Activated CD8-positive, alpha-beta memory T cell treated with anti-CD3 and anti-CD28 coated beads for 36 hours (primary cell): ENCODE results near the gene GNG11. TPM values are rescaled to one million over a fixed set of nuclear protein-coding genes. Genes with fewer than 3 reads are reported as not detected.
"Not testable (repeated sequence)": the region's sequence is repeated elsewhere in the genome, so short reads cannot be mapped to it uniquely, and the experiment has no call there.

Source experiments
- CTCF ChIA-PET: fragments of 350-600 bp; sonication (Branson Sonifier 250); formaldehyde crosslinking; loops from one replicate; lab custom pipeline; 2021; ENCODE audit warnings: antibody characterized with exemption; lab: Charles Lee
- POLR2A ChIA-PET: fragments of 350-600 bp; sonication (Branson Sonifier 250); formaldehyde crosslinking; loops from one replicate; lab custom pipeline; 2021; ENCODE audit warnings: antibody characterized with exemption; lab: Charles Lee
- total RNA-seq, 2 experiments: library from RNA; stranded (reverse); gene quantifications; one replicate each; pipeline ENCODE4 v1.2.3, GENCODE V29; 2021

GNG11 gene
- total RNA-seq, 2 experiments from 2014 or later: not detected

GRCh38 chr7:93910076-93910994, 11.2 kb upstream of the GNG11 start:
- CTCF ChIA-PET: no interaction called here
- POLR2A ChIA-PET: no interaction called here

DNA sequence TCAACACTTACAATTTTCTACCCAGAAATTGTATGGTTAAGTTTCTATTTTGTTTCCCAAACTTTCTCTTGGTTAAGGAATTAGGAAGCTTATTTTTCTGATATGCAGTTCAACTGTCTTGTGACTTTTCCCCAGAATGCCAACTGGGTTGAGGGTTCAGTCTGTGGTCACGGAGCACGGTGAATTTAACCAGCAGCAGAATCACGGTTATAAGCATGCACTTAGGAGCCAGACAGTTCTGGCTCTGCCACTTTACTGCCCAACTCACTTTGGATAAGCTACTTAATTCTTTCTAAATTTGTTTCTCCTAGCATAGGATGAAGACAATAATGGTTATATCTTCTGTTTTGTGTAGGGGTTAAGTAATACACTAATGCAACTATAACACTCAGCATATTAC, 10.3 kb upstream of the GNG11 start:
- POLR2A ChIA-PET, CTCF ChIA-PET: not testable (repeated sequence)

DNA sequence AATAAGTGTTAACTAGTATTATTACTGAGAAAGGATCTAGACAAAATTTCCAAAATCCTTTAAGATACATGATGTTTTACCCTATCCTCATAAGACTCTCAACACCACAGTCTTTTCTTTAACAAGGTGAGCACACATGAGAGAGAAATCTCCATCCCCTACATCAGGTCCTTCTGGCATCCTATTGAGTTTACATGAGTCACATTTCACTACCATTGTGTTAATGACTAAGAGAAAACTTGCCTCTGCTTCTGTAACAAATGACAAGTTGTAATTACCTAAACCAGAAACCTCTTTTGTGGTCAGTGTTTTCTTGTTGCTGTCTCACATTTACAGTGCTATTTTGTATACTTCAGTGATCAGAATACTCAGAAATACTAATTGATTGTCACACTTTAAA, 9.9 kb upstream of the GNG11 start:
- CTCF ChIA-PET, POLR2A ChIA-PET: not testable (repeated sequence)

GRCh38 chr7:93913197-93913596, 8.3 kb upstream of the GNG11 start:
- ChIA-PET CTCF (no interaction called here), POLR2A (no interaction called here)

- ChIA-PET CTCF (no interaction called here), POLR2A (no interaction called here)
Measured at GRCh38 chr7:93914581-93915066, 6.9 kb upstream of the GNG11 start.

GRCh38 chr7:93915206-93915842, 6.2 kb upstream of the GNG11 start:
- POLR2A ChIA-PET, CTCF ChIA-PET: not testable (repeated sequence)

DNA sequence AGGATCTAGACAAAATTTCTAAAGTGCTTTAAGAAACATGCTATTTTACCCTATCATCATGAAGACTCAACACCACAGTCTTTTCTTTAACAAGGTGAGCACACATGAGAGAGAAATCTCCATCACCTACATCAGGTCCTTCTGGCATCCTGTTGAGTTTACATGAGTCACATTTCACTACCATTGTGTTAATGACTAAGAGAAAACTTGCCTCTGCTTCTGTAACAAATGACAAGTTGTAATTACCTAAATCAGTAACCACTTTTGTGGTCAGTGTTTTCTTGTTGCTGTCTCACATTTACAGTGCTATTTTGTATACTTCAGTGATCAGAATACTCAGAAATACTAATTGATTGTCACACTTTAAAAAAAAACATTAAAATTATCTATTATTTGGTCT, 5.6 kb upstream of the GNG11 start:
- CTCF ChIA-PET, POLR2A ChIA-PET: not testable (repeated sequence)

- CTCF ChIA-PET, POLR2A ChIA-PET: not testable (repeated sequence)
Measured at GRCh38 chr7:93916315-93916714, 5.2 kb upstream of the GNG11 start.

GRCh38 chr7:93920496-93921182, 896 bp upstream of the GNG11 start:
- POLR2A ChIA-PET: no interaction called here
- CTCF ChIA-PET: no interaction called here

DNA sequence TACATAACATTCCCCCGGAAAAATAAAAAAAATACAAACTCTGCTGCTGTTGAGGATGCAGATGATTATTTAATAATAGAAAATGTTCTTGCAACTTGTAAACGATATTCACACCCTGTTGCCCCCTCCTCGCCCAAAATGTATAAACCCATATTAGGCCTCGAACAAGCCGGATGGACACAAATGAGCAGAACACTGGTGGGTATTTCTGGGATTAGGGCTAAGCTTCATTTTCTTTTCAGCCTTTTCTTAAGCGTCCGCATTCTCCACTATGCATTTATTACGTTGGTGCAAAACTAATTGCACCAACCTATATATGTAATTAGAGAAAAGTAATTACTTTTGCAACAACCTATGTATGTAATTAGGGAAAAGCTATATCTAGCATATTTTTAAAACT, 349 bp upstream of the GNG11 start:
- ChIA-PET CTCF (no interaction called here), POLR2A (no interaction called here)

GRCh38 chr7:93923296-93923695, 1.8 kb downstream of the GNG11 start:
- CTCF ChIA-PET: no interaction called here

DNA sequence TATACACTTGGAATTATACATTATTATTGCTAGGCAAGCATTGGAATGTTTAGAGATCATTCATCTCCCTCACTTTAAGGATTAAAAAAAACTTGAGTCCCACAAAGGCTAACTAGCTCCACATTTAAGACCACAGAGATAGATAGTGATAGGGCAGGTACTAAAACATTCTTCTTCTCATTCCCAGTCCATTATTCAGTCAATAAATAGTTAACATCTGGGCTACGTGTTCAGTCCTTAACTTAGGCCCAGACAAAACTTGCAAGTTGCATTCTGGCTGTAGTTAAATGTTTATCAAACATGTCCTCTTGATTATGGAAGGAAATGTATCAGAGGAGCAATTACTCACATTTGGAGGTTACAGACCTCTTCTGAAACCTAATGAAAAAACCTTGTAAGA, 2.4 kb downstream of the GNG11 start:
- POLR2A ChIA-PET: no interaction called here
- CTCF ChIA-PET: no interaction called here

More at GRCh38 chr7:93923296-93923695, 1.8 kb downstream of the GNG11 start:
- POLR2A ChIA-PET: no interaction called here

DNA sequence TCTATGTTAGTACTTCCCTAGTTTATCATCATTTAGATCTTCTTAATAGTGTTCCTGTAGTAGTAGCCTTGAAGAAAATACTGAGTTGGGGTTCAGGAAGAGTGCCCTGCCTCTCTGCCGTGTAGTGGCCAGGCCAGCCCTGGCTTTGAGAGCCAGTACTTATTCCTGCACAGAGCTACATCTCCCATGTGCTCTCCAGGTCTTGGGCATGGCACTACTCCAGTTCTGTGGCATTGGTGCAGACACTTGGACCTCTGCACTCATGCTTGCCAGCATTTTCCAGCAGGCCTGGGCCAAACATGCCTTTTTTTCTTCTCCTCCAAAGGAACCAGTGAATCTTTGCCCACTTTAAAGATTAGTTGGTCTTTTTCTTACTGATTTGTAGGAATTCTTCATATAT, 5.3 kb downstream of the GNG11 start:
- ChIA-PET CTCF (no interaction called here), POLR2A (no interaction called here)

DNA sequence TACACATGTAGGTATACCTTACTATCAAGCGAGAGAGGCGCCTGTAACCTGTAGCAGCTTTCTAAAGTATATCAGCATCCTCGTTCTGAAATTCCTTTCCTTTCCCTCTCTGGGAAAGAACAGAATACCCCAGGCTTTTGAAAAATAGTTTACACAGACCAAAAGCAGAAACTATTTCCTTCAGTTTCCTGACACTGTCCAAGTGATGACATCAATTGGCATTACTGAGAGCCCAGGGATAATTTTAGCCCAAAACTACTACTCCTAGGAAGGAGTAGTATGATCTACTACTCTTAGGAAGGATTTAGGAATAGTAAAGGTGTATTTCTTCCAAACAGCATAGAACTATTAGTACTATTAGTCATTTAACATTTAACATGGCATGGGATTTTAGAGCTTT, 6.0 kb downstream of the GNG11 start:
- CTCF ChIA-PET: no interaction called here
- POLR2A ChIA-PET: no interaction called here

DNA sequence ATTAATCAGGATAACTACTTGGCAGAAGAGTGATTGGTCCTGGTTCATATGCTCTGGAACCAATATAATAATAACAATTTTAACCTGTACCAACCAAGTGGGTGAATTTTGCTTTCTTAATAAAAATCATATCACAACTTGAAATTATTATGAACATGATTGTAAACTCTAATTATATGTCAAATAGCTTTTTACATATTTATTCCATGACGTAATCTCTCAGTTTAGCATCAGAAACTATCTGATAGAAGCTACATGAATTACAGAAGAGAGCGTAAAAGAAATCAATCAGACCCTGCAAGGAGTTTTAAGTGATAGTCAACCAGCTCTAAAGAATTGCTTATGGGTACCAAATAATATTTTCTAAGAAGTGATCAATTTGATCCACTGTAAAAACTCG, 10.1 kb downstream of the GNG11 start:
- CTCF ChIA-PET: no interaction called here
- POLR2A ChIA-PET: no interaction called here

GRCh38 chr7:93933156-93933555, 11.6 kb downstream of the GNG11 start:
- ChIA-PET CTCF (no interaction called here), POLR2A (no interaction called here)

GRCh38 chr7:93935102-93935501, 13.6 kb downstream of the GNG11 start:
- CTCF ChIA-PET: interaction anchor here (0.6 kb wide), 1 partner anchor 102 kb away, joined by 3 read pairs; no protein-coding TSS in a partner anchor
- POLR2A ChIA-PET: no interaction called here

- POLR2A ChIA-PET: no interaction called here
- CTCF ChIA-PET: no interaction called here
Measured at GRCh38 chr7:93937818-93938217, 16.3 kb downstream of the GNG11 start.

- CTCF ChIA-PET: no interaction called here
- POLR2A ChIA-PET: no interaction called here
Measured at GRCh38 chr7:93938293-93938692, 16.8 kb downstream of the GNG11 start.

GRCh38 chr7:93941945-93942344, 20.4 kb downstream of the GNG11 start:
- ChIA-PET POLR2A (no interaction called here), CTCF (no interaction called here)
